Body of pancreas (tissue), 4 donors: Measurements from ENCODE around the gene ZKSCAN1. TPM values are rescaled to one million over a fixed set of nuclear protein-coding genes. Genes with fewer than 3 reads are reported as not detected.
A peak's percentile ranks its signal among the peaks of the same experiment; 100 is the strongest.

Experiments used
- ATAC-seq: fragments of 150-250 bp; one replicate; pipeline ENCODE4 v1.9.1; 2016
- DNase-seq, 4 donors: peaks; one replicate each; pipeline ENCODE4 v3.0.0-alpha.2; 2019
- H3K27ac ChIP-seq, 4 donors: fragments of 200-600 bp; sonication (generic); 1 replicate in 3 of 4; 2 replicates in 1 of 4; pipeline versions ENCODE4 v1.5.1 to v1.6.1; 2016 to 2019; ENCODE audit warnings: mild to moderate bottlenecking in 1 of 4, mixed read lengths in 1 of 4, moderate library complexity in 1 of 4
- H3K27me3 ChIP-seq, 2 donors: fragments of 200-600 bp; sonication (generic); one replicate each; pipeline ENCODE4 v1.6.0; 2016; ENCODE audit warnings: mild to moderate bottlenecking in 1 of 2
- H3K36me3 ChIP-seq, 2 donors: fragments of 200-600 bp; sonication (generic); replicated peaks in 1 of 2; 2 replicates each; pipeline ENCODE4 v1.5.1; 2016; ENCODE audit warnings: low read depth in 2 of 2; ENCODE audit not compliant: insufficient read depth in 1 of 2
- H3K4me1 ChIP-seq: fragments of 200-600 bp; sonication (generic); one replicate; pipeline ENCODE4 v1.6.0; 2016
- H3K4me3 ChIP-seq, 2 donors: fragments of 200-600 bp; sonication (generic); 1 replicate in 1 of 2; 2 replicates in 1 of 2; pipeline ENCODE4 v1.5.1; 2016 to 2019
- H3K9me3 ChIP-seq, 3 donors: fragments of 200-600 bp; sonication (generic); 1 replicate in 2 of 3; 2 replicates in 1 of 3; pipeline ENCODE4 v1.5.1; 2016
- CTCF ChIP-seq, 7 experiments: fragments of 450-650 bp in 4 of 7; fragments of 200-600 bp in 3 of 7; sonication (generic) in 3 of 7; IDR thresholded peaks; one replicate each; pipeline ENCODE4 v1.5.1; 2016 to 2019; ENCODE audit warnings: antibody characterized with exemption in 7 of 7
- POLR2A ChIP-seq, 3 donors: fragments of 450-650 bp; IDR thresholded peaks; one replicate each; pipeline ENCODE4 v1.6.1; 2016; ENCODE audit warnings: antibody characterized with exemption in 3 of 3, mild to moderate bottlenecking in 2 of 3
- WGBS, 2 donors: methylation state at CpG; one replicate each; pipeline ENCODE4 v1.1.5; 2017; 5-methylcytosine and 5-hydroxymethylcytosine counted together
- intact Hi-C: fragments of 100-400 bp; cut with DNase I; formaldehyde crosslinking; loops from one replicate; pipeline ENCODE4 v1.15.1; 2023
- total RNA-seq, 2 donors: library from RNA; depleted of rRNA; stranded (reverse); fragments of >200 nt; gene quantifications; one replicate each; pipeline ENCODE4 v1.1.0, GENCODE V29; 2016

Gene ZKSCAN1
- total RNA-seq, 2 donors from 2014 or later: 31.6 to 40.2 TPM

GRCh38 chr7:100065452-100066186 lies 50.2 kb downstream of the ZKSCAN1 start:
- H3K27me3 ChIP-seq: no peaks in the 10 kb centered on the region
- ATAC-seq (peak; percentile 54), DNase-seq (peak in 1 of 4 donors; percentile 35)
- peaks cover 2 to 7% of the 10 kb centered on the region in 2 donors for H3K36me3 ChIP-seq
- H3K4me1 ChIP-seq: peaks cover 8% of the 10 kb centered on the region
- intact Hi-C loops: no loop called here
- WGBS, 2 donors: 57 to 59% methylated on average over 8 of the region's 8 CpGs
- TF ChIP-seq POLR2A (IDR thresholded peaks at IDR 0.05) (no peak), CTCF (IDR thresholded peaks at IDR 0.05) (no peak)
- peak overlapping the region in 2 of 4 donors; percentile 33 to 35 for H3K27ac ChIP-seq
- H3K4me3 ChIP-seq: no peak overlapping the region
- peaks cover 0 to under 1% (median 0%) of the 10 kb centered on the region in 3 donors for H3K9me3 ChIP-seq

GRCh38 chr7:100066953-100067352 lies 51.6 kb downstream of the ZKSCAN1 start:
- DNase-seq (no peak), ATAC-seq (no peak)
- Histone ChIP-seq H3K4me1 (peaks cover 8% of the 10 kb centered on the region), H3K36me3 (peaks cover 15 to 21% of the 10 kb centered on the region in 2 donors), H3K27me3 (no peaks in the 10 kb centered on the region), H3K27ac (no peak overlapping the region), H3K4me3 (no peak overlapping the region), H3K9me3 (peaks cover 0 to 14% (median 0%) of the 10 kb centered on the region in 3 donors)
- whole genome bisulfite sequencing, 2 donors: 91 to 96% methylated on average over 7 of the region's 7 CpGs
- TF ChIP-seq CTCF (IDR thresholded peaks at IDR 0.05) (no peak), POLR2A (IDR thresholded peaks at IDR 0.05) (no peak)
- intact Hi-C loops: no loop called here

- peaks cover 0 to 21% (median 0%) of the 10 kb centered on the region in 3 donors for H3K9me3 ChIP-seq
- no peaks in the 10 kb centered on the region for H3K27me3 ChIP-seq
- H3K36me3 ChIP-seq: peaks cover 33 to 42% of the 10 kb centered on the region in 2 donors
- no peak overlapping the region for H3K4me3 ChIP-seq
- no peak overlapping the region for H3K27ac ChIP-seq
- TF ChIP-seq POLR2A (IDR thresholded peaks at IDR 0.05): no peak
- no peak for TF ChIP-seq CTCF (IDR thresholded peaks at IDR 0.05)
- peaks cover 8% of the 10 kb centered on the region for H3K4me1 ChIP-seq
- 93 to 96% methylated on average over 5 of the region's 5 CpGs for WGBS, 2 donors
- no peak for DNase-seq
- intact Hi-C loops: loop anchor here (10.0 kb wide), 1 partner anchor 145 kb away; the partner anchor contains the start of gene GJC3
- ATAC-seq: no peak
Measured at GRCh38 chr7:100069991-100070390, 54.6 kb downstream of the ZKSCAN1 start.

- Histone ChIP-seq H3K27ac (no peak overlapping the region), H3K36me3 (peaks cover 33 to 50% of the 10 kb centered on the region in 2 donors), H3K9me3 (peaks cover 0 to 21% (median 0%) of the 10 kb centered on the region in 3 donors), H3K4me1 (no peaks in the 10 kb centered on the region), H3K4me3 (no peak overlapping the region), H3K27me3 (no peaks in the 10 kb centered on the region)
- DNase-seq (no peak), ATAC-seq (no peak)
- intact Hi-C loops: loop anchor here (10.0 kb wide), 1 partner anchor 146 kb away; the partner anchor contains the start of gene GJC3
- WGBS, 2 donors: 95 to 96% methylated on average over 11 of the region's 11 CpGs
- TF ChIP-seq CTCF (IDR thresholded peaks at IDR 0.05) (no peak), POLR2A (IDR thresholded peaks at IDR 0.05) (no peak)
Measured at GRCh38 chr7:100071018-100071723, 55.8 kb downstream of the ZKSCAN1 start.
